C4-2B (cell line): ENCODE data around the gene GUSB.
"Not testable (repeated sequence)": the region's sequence is repeated elsewhere in the genome, so short reads cannot be mapped to it uniquely, and the experiment has no call there.

Source experiments
- H3K27ac ChIP-seq: fragments of 450-650 bp; 2 replicates; pipeline ENCODE4 v1.5.1; 2017
- ZFX ChIP-seq: fragments of 450-650 bp; IDR thresholded peaks from 2 replicates; pipeline ENCODE4 v1.6.1; 2017
- TF ChIP-seq, protein P1 (sequence below): fragments of 450-650 bp; conservative IDR thresholded peaks from 2 replicates; pipeline ENCODE4 v1.5.1; 2017; ENCODE audit warnings: mild to moderate bottlenecking

The GUSB gene

GRCh38 chr7:65968256-65969185, 13.5 kb downstream of the GUSB start:
- H3K27ac ChIP-seq = no peak overlapping the region
- TF ChIP-seq, protein P1, sequence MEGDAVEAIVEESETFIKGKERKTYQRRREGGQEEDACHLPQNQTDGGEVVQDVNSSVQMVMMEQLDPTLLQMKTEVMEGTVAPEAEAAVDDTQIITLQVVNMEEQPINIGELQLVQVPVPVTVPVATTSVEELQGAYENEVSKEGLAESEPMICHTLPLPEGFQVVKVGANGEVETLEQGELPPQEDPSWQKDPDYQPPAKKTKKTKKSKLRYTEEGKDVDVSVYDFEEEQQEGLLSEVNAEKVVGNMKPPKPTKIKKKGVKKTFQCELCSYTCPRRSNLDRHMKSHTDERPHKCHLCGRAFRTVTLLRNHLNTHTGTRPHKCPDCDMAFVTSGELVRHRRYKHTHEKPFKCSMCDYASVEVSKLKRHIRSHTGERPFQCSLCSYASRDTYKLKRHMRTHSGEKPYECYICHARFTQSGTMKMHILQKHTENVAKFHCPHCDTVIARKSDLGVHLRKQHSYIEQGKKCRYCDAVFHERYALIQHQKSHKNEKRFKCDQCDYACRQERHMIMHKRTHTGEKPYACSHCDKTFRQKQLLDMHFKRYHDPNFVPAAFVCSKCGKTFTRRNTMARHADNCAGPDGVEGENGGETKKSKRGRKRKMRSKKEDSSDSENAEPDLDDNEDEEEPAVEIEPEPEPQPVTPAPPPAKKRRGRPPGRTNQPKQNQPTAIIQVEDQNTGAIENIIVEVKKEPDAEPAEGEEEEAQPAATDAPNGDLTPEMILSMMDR = no peak
- no peak for TF ChIP-seq ZFX

DNA sequence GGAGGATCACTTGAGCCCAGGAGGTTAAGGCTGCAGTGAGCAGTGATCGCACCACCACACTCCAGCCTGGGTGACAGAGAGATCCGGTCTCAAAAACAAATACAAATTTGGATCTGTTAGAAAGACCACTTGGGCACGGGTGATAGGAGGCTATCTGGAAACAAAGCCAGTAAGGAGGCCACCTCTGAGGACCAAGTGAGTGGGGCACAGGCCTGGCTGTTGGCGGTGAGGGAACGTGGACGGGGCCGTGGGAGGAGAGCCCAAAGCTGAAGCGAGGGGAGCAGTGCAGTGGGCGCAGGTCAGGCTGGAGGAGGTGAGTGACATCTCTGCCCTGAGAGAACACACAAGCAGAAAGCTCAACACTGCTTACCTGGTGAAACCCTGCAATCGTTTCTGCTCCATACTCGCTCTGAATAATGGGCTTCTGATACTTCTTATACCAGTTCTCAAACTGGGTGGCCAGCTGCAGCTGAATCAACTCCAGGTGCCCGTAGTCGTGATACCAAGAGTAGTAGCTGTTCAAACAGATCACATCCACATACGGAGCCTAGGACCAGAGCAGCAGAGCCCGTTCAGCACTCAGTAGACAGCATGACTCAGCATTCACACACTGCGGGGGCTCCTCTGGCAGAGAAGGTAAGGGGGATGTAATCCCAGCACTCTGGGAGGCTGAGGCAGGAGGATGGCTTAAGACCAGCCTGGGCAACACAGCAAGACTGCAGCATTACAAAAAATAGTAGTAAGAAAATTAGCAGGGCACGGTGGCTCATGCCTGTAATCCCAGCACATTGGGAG, 14.5 kb downstream of the GUSB start:
- H3K27ac ChIP-seq = no peak overlapping the region
- TF ChIP-seq, protein P1 = no peak
- TF ChIP-seq ZFX = no peak

GRCh38 chr7:65966146-65966545, 15.9 kb downstream of the GUSB start:
- H3K27ac ChIP-seq = no peak overlapping the region
- TF ChIP-seq, protein P1 = no peak
- no peak for TF ChIP-seq ZFX

- H3K27ac ChIP-seq = not testable (repeated sequence)
Observed at GRCh38 chr7:65964671-65965070, 17.3 kb downstream of the GUSB start.

DNA sequence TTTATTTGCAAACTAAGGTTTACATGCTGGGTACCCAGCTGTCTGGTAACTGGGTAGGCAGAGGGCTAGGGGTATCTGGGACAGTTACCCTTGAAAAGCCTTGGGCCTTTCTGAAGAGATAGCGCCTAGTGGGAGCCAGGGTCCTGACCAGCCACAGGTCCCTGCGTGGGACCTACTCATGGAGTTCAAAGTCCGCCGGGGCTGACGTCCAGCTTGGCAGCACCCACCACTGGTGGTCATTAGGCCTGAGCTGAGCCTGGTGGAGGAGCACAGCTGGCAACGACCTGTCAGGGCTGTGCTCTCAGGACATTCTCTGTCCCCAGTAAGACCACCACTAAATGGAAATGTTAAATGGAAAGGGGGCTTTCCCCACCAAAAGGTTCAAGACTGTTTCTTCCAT, 20.0 kb downstream of the GUSB start:
- no peak for TF ChIP-seq ZFX
- TF ChIP-seq, protein P1 = no peak
- H3K27ac ChIP-seq = no peak overlapping the region

DNA sequence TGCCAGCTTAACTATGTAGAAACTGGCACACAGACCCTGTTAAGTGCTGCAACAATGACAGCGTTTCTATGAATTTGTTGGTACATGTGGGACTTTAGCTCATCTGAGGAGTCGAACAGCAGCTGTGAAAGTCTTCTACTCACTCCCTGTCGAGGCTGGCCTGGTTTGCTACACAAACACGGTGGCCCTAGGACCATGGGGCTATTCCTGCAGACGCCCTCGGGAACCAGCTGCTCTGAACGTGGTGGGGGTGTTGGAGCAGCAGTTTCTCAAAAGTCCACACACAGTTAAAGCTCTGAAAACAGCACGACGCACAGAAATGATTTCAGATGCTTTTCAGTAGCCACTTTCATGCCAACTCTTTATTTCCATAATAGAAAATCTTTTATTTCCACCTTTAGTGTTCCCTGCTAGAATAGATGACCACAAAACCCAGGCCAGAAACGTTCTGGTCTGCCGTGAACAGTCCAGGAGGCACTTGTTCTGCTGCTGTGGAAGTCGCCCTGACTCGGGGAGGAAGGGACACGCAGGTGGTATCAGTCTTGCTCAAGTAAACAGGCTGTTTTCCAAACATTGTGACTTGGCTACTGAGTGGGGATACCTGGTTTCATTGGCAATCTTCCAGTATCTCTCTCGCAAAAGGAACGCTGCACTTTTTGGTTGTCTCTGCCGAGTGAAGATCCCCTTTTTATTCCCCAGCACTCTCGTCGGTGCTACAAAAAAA, 21.5 kb downstream of the GUSB start:
- H3K27ac ChIP-seq = no peak overlapping the region
- TF ChIP-seq, protein P1 = no peak
- TF ChIP-seq ZFX = no peak

GRCh38 chr7:65955718-65956117, 26.3 kb downstream of the GUSB start:
- TF ChIP-seq, protein P1 = no peak
- TF ChIP-seq ZFX = no peak
- H3K27ac ChIP-seq = no peak overlapping the region
